GM21423 (cell line): Measurements from ENCODE around the gene ZNF140.
A peak's percentile ranks its signal among the peaks of the same experiment; 100 is the strongest.

ENCODE experiments used
- ATAC-seq: cut with Tn5 transposase; IDR thresholded peaks from one replicate; pipeline ENCODE4 v1.9.1; 2021; ENCODE audit warnings: mild to moderate bottlenecking, moderate library complexity; ENCODE audit not compliant: unreplicated experiment

ZNF140 gene

DNA sequence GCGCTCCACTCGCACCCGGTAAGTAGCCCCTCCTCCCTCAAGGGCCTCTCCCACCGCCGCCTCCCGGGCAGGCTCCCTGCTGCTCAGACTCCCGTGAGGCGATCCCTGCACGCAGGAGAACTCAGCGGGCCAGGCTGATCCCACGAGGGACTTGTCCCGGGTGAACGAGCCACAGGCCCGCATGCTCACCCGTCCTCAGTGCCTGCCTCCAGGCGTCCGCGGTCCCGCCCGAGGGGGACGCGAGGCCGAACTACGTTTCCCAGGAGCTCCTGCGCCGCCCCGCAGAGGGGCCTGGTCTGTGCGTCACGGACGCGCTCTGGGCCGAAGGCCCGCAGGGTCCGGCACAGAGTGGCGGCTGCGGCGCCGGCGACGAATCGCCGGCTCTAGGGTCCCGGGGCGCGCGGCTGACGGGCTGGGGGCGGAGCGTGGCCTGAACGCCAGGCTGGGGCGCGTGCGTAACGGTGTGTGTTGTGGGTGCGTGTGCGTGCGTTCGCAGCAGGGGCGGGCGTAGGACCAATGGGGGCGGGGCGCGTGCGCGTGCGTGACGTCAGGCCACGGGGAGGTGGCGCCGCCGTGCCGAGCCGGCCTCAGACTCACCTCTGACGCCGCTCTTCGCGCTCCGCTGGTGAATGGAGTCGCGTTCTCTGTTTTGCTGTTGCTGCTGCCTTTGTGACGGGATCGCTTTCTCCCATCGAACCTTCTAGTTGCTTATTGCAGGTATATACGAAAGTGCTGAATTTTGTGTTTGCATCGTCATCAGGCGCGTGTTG, 49.5 kb downstream of the ZNF140 start, which contains the start of the genes ZNF10 and ZNF891:
Gene ZNF10, plus strand, starts transcription at position 590 of the 770 bp plus-strand sequence. CDS start 13,866 bp downstream, outside the sequence.
Gene ZNF891, minus strand, starts transcription at position 237 of the 770 bp plus-strand sequence. CDS start 8,356 bp downstream, outside the sequence.
- ATAC-seq = peak; percentile 92

DNA sequence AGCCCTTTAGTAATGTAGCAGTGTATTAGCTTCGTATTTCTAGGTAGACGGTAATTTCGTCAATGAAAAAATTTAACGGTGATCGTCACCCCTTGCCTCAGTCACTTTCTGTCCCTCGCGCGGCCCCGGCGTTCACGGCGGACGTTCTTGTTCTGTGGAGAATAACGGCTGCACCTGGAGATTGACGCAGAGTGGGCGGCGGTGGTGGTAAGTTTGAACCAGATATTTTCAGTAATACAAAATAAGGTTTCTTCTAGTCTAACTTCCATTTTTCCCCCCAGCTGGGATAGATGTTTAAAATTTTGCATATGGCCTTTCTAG, 50.0 kb downstream of the ZNF140 start:
- ATAC-seq = peak; percentile 0

DNA sequence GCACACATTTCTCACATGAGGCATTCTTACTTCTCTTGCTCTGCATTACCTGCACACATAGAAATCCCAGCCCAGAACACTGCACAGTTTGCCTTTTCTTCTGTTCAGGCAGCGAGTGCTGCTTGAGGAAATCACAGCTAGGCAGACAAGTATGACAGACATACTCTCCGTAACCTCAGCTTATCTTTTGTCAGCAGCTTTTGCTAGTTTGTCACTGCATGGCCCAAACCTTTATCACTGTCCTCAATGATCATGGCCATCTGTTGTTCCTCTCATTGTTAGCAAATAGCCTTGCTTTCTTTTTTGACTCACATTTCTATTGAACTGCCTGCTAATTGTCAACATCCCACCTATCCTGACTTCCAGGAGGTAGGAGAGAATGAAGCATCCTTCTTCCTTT, 55.0 kb downstream of the ZNF140 start:
- ATAC-seq = no peak

DNA sequence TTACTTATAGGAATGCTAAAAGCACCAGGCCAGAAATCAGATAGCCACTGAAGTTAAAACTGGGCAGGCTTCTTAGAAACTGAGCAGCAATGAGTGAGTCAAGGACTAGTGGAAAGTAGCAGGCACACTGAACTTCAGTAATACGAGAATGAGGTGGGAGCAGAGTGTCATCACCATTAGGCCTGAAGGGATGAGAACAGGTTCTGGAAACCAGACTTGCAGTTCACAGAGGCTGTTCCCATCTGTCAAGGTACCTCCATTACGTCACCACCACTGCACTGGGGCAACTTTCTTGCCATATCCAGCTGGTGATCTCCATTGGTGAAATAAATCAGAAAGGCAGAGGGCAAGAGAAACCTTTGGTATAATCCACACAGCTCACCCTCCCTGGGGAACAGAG, 65.3 kb downstream of the ZNF140 start:
- ATAC-seq = no peak

DNA sequence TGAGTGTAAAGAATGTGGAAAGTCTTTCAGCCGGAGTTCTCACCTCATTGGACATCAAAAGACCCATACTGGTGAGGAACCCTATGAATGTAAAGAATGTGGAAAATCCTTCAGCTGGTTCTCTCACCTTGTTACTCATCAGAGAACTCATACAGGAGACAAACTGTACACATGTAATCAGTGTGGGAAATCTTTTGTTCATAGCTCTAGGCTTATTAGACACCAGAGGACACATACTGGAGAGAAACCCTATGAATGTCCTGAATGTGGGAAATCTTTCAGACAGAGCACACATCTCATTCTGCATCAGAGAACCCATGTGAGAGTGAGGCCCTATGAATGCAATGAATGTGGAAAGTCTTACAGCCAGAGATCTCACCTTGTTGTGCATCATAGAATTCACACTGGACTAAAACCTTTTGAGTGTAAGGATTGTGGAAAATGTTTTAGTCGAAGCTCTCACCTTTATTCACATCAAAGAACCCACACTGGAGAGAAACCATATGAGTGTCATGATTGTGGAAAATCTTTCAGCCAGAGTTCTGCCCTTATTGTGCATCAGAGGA, 75.5 kb downstream of the ZNF140 start:
- no peak for ATAC-seq
